ENCODE data around the gene AICDA.

AICDA gene

GRCh38 chr12:8584004-8584403, 28.7 kb downstream of the AICDA start:
- H3K9me3 ChIP-seq (ENCODE audit: insufficient read depth, low read depth, low read length), result no peaks in the 10 kb centered on the region
- H3K4me2 ChIP-seq (ENCODE audit: low read depth, low read length, poor library complexity, severe bottlenecking), result no peak overlapping the region
- no peaks in the 10 kb centered on the region for H3K27me3 ChIP-seq (ENCODE audit: insufficient read depth, low read length, poor library complexity, severe bottlenecking)
- H3K9ac ChIP-seq (ENCODE audit: low read depth, low read length, poor library complexity, severe bottlenecking), result no peak overlapping the region
- no peak for TF ChIP-seq CTCF (conservative IDR thresholded peaks at IDR 0.05; ENCODE audit: low read length)
- no peak for TF ChIP-seq EZH2phosphoT487 (IDR thresholded peaks at IDR 0.05; ENCODE audit: borderline replicate concordance)
- H3K36me3 ChIP-seq (ENCODE audit: insufficient read depth, low read length), result no peaks in the 10 kb centered on the region
- H2AFZ ChIP-seq (ENCODE audit: low read length), result no peak overlapping the region
- no peaks in the 10 kb centered on the region for H4K20me1 ChIP-seq (ENCODE audit: insufficient read depth, low read length, poor library complexity, severe bottlenecking)
- H3K4me3 ChIP-seq (ENCODE audit: low read length, poor library complexity, severe bottlenecking), result no peak overlapping the region
- H3F3A ChIP-seq (ENCODE audit: low read depth), result no peaks in the 10 kb centered on the region
- peaks cover 6% of the 10 kb centered on the region for H3K4me1 ChIP-seq (ENCODE audit: insufficient read depth, low read length, poor library complexity, severe bottlenecking)
- H3K79me2 ChIP-seq (ENCODE audit: insufficient read depth, low read length), result no peaks in the 10 kb centered on the region
- no peaks in the 10 kb centered on the region for H3K9me2 ChIP-seq (replicated peaks; ENCODE audit: low read depth, low read length)

- H3K9me2 ChIP-seq (replicated peaks; ENCODE audit: low read depth, low read length), result no peaks in the 10 kb centered on the region
- no peaks in the 10 kb centered on the region for H3K27me3 ChIP-seq (ENCODE audit: insufficient read depth, low read length, poor library complexity, severe bottlenecking)
- no peak overlapping the region for H3K9ac ChIP-seq (ENCODE audit: low read depth, low read length, poor library complexity, severe bottlenecking)
- no peaks in the 10 kb centered on the region for H3F3A ChIP-seq (ENCODE audit: low read depth)
- peaks cover 6% of the 10 kb centered on the region for H3K4me1 ChIP-seq (ENCODE audit: insufficient read depth, low read length, poor library complexity, severe bottlenecking)
- H4K20me1 ChIP-seq (ENCODE audit: insufficient read depth, low read length, poor library complexity, severe bottlenecking), result no peaks in the 10 kb centered on the region
- H3K4me2 ChIP-seq (ENCODE audit: low read depth, low read length, poor library complexity, severe bottlenecking), result no peak overlapping the region
- TF ChIP-seq EZH2phosphoT487 (IDR thresholded peaks at IDR 0.05; ENCODE audit: borderline replicate concordance), result no peak
- TF ChIP-seq CTCF (conservative IDR thresholded peaks at IDR 0.05; ENCODE audit: low read length), result no peak
- H3K4me3 ChIP-seq (ENCODE audit: low read length, poor library complexity, severe bottlenecking), result no peak overlapping the region
- no peaks in the 10 kb centered on the region for H3K9me3 ChIP-seq (ENCODE audit: insufficient read depth, low read depth, low read length)
- no peaks in the 10 kb centered on the region for H3K79me2 ChIP-seq (ENCODE audit: insufficient read depth, low read length)
- H2AFZ ChIP-seq (ENCODE audit: low read length), result no peak overlapping the region
- H3K36me3 ChIP-seq (ENCODE audit: insufficient read depth, low read length), result no peaks in the 10 kb centered on the region
Measured at GRCh38 chr12:8581098-8581784, 31.4 kb downstream of the AICDA start.

GRCh38 chr12:8577879-8578278, 34.8 kb downstream of the AICDA start:
- H2AFZ ChIP-seq (ENCODE audit: low read length), result no peak overlapping the region
- no peak overlapping the region for H3K4me3 ChIP-seq (ENCODE audit: low read length, poor library complexity, severe bottlenecking)
- H3K9me3 ChIP-seq (ENCODE audit: insufficient read depth, low read depth, low read length), result no peaks in the 10 kb centered on the region

More at GRCh38 chr12:8577879-8578278, 34.8 kb downstream of the AICDA start:
- Histone ChIP-seq H3K27me3 (ENCODE audit: insufficient read depth, low read length, poor library complexity, severe bottlenecking) (no peaks in the 10 kb centered on the region), H3K9ac (ENCODE audit: low read depth, low read length, poor library complexity, severe bottlenecking) (no peak overlapping the region), H3F3A (ENCODE audit: low read depth) (no peaks in the 10 kb centered on the region), H3K79me2 (ENCODE audit: insufficient read depth, low read length) (no peaks in the 10 kb centered on the region), H3K4me1 (ENCODE audit: insufficient read depth, low read length, poor library complexity, severe bottlenecking) (peaks cover 6% of the 10 kb centered on the region), H3K9me2 (replicated peaks; ENCODE audit: low read depth, low read length) (no peaks in the 10 kb centered on the region), H4K20me1 (ENCODE audit: insufficient read depth, low read length, poor library complexity, severe bottlenecking) (no peaks in the 10 kb centered on the region), H3K4me2 (ENCODE audit: low read depth, low read length, poor library complexity, severe bottlenecking) (no peak overlapping the region), H3K36me3 (ENCODE audit: insufficient read depth, low read length) (no peaks in the 10 kb centered on the region)
- no peak for TF ChIP-seq EZH2phosphoT487 (IDR thresholded peaks at IDR 0.05; ENCODE audit: borderline replicate concordance)
- no peak for TF ChIP-seq CTCF (conservative IDR thresholded peaks at IDR 0.05; ENCODE audit: low read length)
